ENCODE measurements around the gene ASAP2.
A peak's percentile ranks its signal among the peaks of the same experiment; 100 is the strongest.

The ASAP2 gene

DNA sequence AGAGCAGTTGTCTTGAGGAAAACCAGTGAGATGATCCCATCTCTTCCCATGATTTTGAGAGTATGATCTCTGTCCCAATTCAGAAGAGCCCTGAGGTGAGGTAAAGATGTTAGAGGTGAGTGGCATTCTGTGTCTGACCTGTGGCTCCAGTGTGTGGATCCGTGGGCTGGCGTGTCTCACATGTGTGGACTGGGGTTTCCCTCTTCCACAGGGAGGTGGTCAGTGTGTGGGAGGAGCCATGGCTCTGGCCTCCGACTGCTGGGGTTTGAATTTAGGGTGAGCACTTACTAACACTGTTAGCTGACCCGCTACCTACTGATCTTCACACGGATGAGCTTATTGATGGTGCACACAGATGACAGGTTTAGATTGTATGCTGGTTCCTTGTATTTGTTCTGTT is 31.2 kb downstream of the ASAP2 start:
- Histone ChIP-seq H3K9me3 (ENCODE audit: control insufficient read depth, low read depth, low read length) (no peaks in the 10 kb centered on the region), H3K4me3 (ENCODE audit: low read length) (no peak overlapping the region), H3K27ac (ENCODE audit: low read length) (no peak overlapping the region), H3K36me3 (ENCODE audit: control insufficient read depth, low read depth, low read length) (no peaks in the 10 kb centered on the region), H3K9ac (ENCODE audit: low read length) (no peak overlapping the region), H3K27me3 (ENCODE audit: control insufficient read depth, insufficient read depth, low read length) (no peaks in the 10 kb centered on the region), H3K4me1 (ENCODE audit: control insufficient read depth, low read depth, low read length) (peaks cover 4% of the 10 kb centered on the region)

DNA sequence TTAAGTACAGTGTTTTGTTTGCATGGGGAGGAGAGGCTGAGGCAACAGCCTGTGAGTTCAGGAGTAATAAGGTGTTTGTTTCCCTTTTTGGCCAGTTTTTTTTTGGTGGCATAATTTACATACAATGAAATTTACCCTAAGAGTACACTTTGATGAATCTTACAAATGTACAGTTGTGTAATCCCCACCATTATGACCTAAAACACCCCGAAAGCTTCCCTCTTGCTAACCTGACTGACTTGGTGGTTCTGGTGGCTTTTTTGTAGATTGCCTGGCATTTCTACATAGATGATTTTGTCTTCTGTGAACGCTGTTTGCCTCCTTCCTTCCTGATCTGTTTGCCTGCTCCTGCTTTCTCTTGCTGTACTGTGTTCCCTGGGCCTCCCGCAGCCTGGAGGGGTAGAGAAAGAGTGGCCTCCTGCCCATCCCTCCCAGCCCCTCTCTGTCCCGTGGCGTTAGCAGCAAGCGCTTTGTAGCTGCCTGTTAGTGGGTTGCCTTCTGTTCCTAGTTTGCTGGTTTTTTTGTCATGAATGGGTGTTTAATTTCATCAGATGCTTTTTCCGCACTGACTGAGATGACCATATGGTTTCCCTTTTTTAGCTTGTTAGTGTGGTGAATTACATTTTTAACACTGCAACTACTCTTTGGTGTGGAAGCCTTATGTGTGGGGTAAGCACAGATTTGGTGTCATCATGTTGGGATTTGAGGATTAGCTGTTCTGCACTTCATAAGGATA is 32.1 kb downstream of the ASAP2 start:
- Histone ChIP-seq H3K27ac (ENCODE audit: low read length) (no peak overlapping the region), H3K4me3 (ENCODE audit: low read length) (no peak overlapping the region), H3K9ac (ENCODE audit: low read length) (no peak overlapping the region), H3K4me1 (ENCODE audit: control insufficient read depth, low read depth, low read length) (peaks cover 4% of the 10 kb centered on the region), H3K36me3 (ENCODE audit: control insufficient read depth, low read depth, low read length) (no peaks in the 10 kb centered on the region), H3K9me3 (ENCODE audit: control insufficient read depth, low read depth, low read length) (no peaks in the 10 kb centered on the region), H3K27me3 (ENCODE audit: control insufficient read depth, insufficient read depth, low read length) (no peaks in the 10 kb centered on the region)

DNA sequence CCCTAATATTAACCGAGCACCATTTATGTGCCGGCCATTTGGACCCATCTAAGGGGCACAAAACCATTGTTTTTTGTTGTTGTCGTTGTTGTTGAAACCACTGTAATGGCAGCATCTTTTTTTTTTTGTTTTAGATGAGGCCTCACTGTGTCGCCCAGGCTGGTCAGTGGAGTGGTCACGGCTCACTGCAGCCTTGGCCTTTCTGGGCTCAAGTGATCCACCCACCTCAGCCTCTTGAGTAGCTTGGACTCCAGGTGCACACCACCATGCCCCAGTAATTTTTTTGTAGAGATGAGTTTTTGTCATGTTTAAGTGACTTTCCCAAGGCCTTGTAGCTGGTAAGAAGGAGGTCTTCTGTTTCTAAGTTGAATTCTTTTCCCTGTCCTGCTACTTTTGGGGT is 33.0 kb downstream of the ASAP2 start:
- Histone ChIP-seq H3K9ac (ENCODE audit: low read length) (no peak overlapping the region), H3K4me3 (ENCODE audit: low read length) (no peak overlapping the region), H3K27ac (ENCODE audit: low read length) (no peak overlapping the region), H3K36me3 (ENCODE audit: control insufficient read depth, low read depth, low read length) (no peaks in the 10 kb centered on the region), H3K27me3 (ENCODE audit: control insufficient read depth, insufficient read depth, low read length) (no peaks in the 10 kb centered on the region), H3K4me1 (ENCODE audit: control insufficient read depth, low read depth, low read length) (peaks cover 4% of the 10 kb centered on the region), H3K9me3 (ENCODE audit: control insufficient read depth, low read depth, low read length) (no peaks in the 10 kb centered on the region)

DNA sequence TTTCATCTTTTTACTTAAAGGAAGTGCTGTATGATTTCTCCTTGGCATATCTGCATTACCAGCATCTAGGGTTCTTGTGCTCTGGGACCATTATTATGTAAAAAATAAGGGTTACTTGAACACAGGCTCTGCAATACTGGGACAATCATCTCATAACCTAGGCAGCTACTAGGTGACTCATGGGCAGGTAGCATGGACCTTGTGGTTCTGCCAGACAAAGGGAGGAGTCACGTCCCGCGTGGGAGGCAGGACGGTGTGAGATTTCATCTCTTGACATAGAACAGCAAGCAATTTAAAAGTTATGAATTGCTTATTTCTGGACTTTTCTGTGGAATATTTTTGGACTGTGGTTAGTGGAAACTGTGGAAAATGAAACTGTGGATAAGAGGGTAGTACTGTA is 34.1 kb downstream of the ASAP2 start:
- H3K4me1 ChIP-seq (ENCODE audit: control insufficient read depth, low read depth, low read length), result peaks cover 13% of the 10 kb centered on the region
- H3K27ac ChIP-seq (ENCODE audit: low read length), result no peak overlapping the region
- H3K9ac ChIP-seq (ENCODE audit: low read length), result no peak overlapping the region
- no peak overlapping the region for H3K4me3 ChIP-seq (ENCODE audit: low read length)
- H3K9me3 ChIP-seq (ENCODE audit: control insufficient read depth, low read depth, low read length), result no peaks in the 10 kb centered on the region
- H3K27me3 ChIP-seq (ENCODE audit: control insufficient read depth, insufficient read depth, low read length), result no peaks in the 10 kb centered on the region
- no peaks in the 10 kb centered on the region for H3K36me3 ChIP-seq (ENCODE audit: control insufficient read depth, low read depth, low read length)

DNA sequence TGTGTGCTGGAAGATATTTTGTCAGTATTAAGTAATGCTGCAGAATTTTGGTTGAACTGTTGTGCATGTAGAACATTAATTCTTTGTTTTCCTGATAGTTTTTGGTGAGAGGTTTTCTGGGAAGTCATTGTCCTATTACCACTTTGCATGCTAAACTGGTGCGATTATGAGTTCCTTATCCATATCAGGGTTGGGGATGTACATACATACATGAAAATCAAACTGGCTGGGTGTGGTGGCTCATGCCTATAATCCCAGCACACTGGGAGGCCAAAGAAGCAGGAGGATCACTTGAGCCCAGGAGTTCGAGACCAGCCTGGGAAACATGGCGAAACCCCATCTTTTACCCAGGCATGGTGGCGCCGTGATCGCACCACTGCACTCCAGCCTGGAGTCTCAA is 34.6 kb downstream of the ASAP2 start:
- Histone ChIP-seq H3K27ac (ENCODE audit: low read length) (no peak overlapping the region), H3K4me1 (ENCODE audit: control insufficient read depth, low read depth, low read length) (peaks cover 15% of the 10 kb centered on the region), H3K9ac (ENCODE audit: low read length) (no peak overlapping the region), H3K4me3 (ENCODE audit: low read length) (no peak overlapping the region), H3K36me3 (ENCODE audit: control insufficient read depth, low read depth, low read length) (no peaks in the 10 kb centered on the region), H3K9me3 (ENCODE audit: control insufficient read depth, low read depth, low read length) (no peaks in the 10 kb centered on the region), H3K27me3 (ENCODE audit: control insufficient read depth, insufficient read depth, low read length) (no peaks in the 10 kb centered on the region)

DNA sequence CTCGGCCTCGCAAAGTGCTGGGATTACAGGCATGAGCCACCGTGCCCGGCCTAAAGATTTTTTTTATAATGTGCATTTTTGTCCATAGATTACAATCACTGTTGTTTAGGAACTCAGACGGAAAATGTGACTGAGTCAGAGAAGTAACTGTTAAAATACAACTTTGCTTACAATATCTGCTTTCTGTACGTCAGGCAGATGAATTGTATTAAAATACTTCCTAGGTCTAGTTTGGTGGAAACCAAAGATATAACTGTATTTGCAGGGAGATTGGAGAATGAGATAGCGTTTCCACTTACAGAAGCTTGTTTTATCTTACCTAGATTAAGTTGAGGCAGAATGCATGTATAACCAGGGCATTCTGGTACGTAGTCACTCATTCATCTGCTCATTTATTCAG is 36.7 kb downstream of the ASAP2 start:
- Histone ChIP-seq H3K27ac (ENCODE audit: low read length) (no peak overlapping the region), H3K36me3 (ENCODE audit: control insufficient read depth, low read depth, low read length) (no peaks in the 10 kb centered on the region), H3K9ac (ENCODE audit: low read length) (no peak overlapping the region), H3K4me1 (ENCODE audit: control insufficient read depth, low read depth, low read length) (peaks cover 15% of the 10 kb centered on the region), H3K27me3 (ENCODE audit: control insufficient read depth, insufficient read depth, low read length) (no peaks in the 10 kb centered on the region), H3K4me3 (ENCODE audit: low read length) (no peak overlapping the region), H3K9me3 (ENCODE audit: control insufficient read depth, low read depth, low read length) (no peaks in the 10 kb centered on the region)

DNA sequence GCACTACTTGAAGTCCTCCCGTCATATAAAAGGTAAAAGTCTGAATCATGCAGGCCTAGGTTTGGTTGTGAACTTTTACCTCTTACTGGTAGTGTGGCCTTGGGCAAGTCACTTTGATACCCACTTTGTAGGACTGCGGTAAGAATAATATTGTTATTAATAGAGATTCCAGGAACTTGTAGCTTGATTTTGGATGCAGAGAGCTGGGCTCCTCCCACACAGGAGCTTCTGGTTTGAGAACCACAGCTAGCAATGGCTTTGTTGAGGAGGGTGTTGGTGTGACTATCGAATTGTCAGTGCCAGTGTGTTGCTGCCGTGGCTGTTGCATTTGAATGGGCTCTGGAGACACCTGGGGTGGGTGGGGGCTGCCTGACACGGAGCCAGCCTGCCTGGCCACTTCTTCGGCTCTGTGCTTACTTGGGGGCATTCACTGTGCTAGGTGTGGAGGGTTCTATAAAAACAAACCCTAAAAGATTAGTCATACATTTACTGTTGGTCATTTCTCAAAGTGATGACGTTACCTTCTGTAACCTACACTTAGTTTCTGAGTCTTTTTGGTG is 38.5 kb downstream of the ASAP2 start:
- H3K4me3 ChIP-seq (ENCODE audit: low read length), result peak overlapping the region; percentile 24
- no peak overlapping the region for H3K9ac ChIP-seq (ENCODE audit: low read length)
- H3K9me3 ChIP-seq (ENCODE audit: control insufficient read depth, low read depth, low read length), result no peaks in the 10 kb centered on the region
- peaks cover 15% of the 10 kb centered on the region for H3K4me1 ChIP-seq (ENCODE audit: control insufficient read depth, low read depth, low read length)
- no peak overlapping the region for H3K27ac ChIP-seq (ENCODE audit: low read length)
- no peaks in the 10 kb centered on the region for H3K27me3 ChIP-seq (ENCODE audit: control insufficient read depth, insufficient read depth, low read length)
- no peaks in the 10 kb centered on the region for H3K36me3 ChIP-seq (ENCODE audit: control insufficient read depth, low read depth, low read length)

DNA sequence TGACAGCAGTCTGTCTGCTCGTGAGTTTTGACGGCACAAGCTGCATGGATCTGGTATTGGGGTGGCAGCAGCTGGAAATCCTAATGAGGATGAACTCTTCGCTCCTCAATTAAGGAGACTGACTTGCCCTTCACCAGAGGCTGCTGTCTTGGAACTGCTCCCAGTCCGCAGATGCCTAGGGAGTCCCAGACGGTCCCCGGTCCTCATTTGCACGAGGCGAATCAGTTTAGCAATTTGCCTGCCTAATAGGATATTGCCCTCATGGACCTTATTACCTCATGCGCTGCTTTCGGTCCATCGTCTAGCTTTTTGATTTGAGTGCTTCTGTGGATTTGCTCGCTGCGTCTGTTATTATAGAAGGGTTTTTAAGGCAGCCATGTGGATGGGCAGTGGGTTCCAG is 40.6 kb downstream of the ASAP2 start:
- H3K4me1 ChIP-seq (ENCODE audit: control insufficient read depth, low read depth, low read length), result peaks cover 15% of the 10 kb centered on the region
- no peaks in the 10 kb centered on the region for H3K9me3 ChIP-seq (ENCODE audit: control insufficient read depth, low read depth, low read length)
- no peak overlapping the region for H3K27ac ChIP-seq (ENCODE audit: low read length)
- H3K4me3 ChIP-seq (ENCODE audit: low read length), result no peak overlapping the region
- no peaks in the 10 kb centered on the region for H3K36me3 ChIP-seq (ENCODE audit: control insufficient read depth, low read depth, low read length)
- no peak overlapping the region for H3K9ac ChIP-seq (ENCODE audit: low read length)
- no peaks in the 10 kb centered on the region for H3K27me3 ChIP-seq (ENCODE audit: control insufficient read depth, insufficient read depth, low read length)

DNA sequence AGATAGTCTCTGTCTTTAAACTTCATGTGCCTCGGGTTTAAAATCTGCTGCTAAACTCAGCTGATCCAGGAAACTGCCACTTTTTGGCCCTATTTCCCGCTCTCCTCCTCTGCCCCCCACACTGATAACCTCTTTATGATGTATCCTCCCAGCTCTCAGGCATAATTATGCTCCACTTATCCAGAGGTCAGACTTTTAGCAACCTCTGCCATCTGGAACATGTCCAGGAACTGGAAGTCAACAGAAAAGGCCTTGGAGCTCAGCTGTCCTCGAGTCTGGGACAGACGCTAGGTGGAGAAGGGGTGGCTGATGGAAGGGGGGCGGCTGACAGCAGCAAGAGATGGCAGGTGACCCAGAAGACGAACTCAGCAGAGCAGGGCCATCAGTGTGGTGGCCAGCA is 41.2 kb downstream of the ASAP2 start:
- Histone ChIP-seq H3K9ac (ENCODE audit: low read length) (no peak overlapping the region), H3K36me3 (ENCODE audit: control insufficient read depth, low read depth, low read length) (no peaks in the 10 kb centered on the region), H3K27ac (ENCODE audit: low read length) (no peak overlapping the region), H3K4me3 (ENCODE audit: low read length) (no peak overlapping the region), H3K4me1 (ENCODE audit: control insufficient read depth, low read depth, low read length) (peaks cover 15% of the 10 kb centered on the region), H3K9me3 (ENCODE audit: control insufficient read depth, low read depth, low read length) (no peaks in the 10 kb centered on the region), H3K27me3 (ENCODE audit: control insufficient read depth, insufficient read depth, low read length) (no peaks in the 10 kb centered on the region)

DNA sequence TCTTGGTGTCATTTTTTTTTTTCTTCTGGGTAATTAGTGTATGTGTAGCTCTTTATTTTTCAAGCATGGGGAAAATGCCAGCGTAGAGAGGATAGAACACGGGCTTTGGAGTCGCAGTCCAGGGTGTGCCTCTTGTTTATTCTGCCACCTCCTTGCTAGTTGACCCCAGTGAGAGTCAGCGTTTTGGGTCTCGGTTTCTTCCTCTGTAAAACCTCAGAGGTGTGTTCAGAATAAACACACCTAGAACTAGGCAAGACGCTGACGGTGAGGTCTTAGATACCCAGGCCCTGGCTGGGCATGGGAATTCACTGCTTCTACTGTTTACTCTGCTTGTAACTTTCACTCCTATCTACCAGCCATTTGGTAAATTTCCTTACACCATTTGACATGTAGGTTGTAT is 41.8 kb downstream of the ASAP2 start:
- Histone ChIP-seq H3K36me3 (ENCODE audit: control insufficient read depth, low read depth, low read length) (no peaks in the 10 kb centered on the region), H3K9me3 (ENCODE audit: control insufficient read depth, low read depth, low read length) (no peaks in the 10 kb centered on the region), H3K27ac (ENCODE audit: low read length) (no peak overlapping the region), H3K27me3 (ENCODE audit: control insufficient read depth, insufficient read depth, low read length) (no peaks in the 10 kb centered on the region), H3K9ac (ENCODE audit: low read length) (no peak overlapping the region), H3K4me1 (ENCODE audit: control insufficient read depth, low read depth, low read length) (peaks cover 15% of the 10 kb centered on the region), H3K4me3 (ENCODE audit: low read length) (no peak overlapping the region)

DNA sequence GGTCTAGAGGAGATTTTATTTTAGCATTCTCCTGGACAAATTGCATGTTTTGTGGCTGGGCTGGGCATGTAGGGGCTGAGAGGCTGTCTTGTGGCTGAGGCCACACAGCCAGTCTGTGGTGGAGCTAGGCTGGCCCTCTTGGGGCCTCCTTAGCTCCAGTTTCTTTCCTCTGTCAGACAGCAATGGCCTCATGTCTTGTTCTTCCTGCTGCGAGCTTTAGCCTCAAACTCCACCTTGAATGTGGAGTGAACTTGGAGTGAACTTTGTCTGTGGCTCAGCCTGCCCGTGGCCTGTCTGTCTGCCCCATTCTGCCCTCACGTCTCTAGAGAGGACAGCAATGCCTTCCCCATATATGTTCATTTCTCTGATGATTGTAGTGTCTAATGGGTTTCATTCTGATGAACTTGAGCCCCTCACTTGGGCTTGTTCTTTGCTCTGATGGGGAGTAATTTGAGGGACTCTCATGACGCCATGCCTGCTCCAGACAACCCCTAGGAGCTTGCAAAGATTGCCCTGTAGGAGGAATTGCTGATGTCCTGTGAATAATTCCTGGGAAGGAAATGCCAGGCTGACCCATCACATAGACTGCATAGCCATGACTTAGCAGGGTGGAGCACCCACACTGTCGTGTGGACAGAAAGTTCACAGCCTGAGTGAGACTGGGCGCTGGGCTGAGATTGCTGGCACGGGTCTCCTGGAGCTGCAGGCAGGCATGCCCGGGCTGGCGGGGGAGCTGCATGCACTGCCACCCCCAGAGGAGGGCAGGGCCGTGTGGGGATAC is 42.6 kb downstream of the ASAP2 start:
- Histone ChIP-seq H3K36me3 (ENCODE audit: control insufficient read depth, low read depth, low read length) (no peaks in the 10 kb centered on the region), H3K9ac (ENCODE audit: low read length) (no peak overlapping the region), H3K4me1 (ENCODE audit: control insufficient read depth, low read depth, low read length) (peaks cover 15% of the 10 kb centered on the region), H3K9me3 (ENCODE audit: control insufficient read depth, low read depth, low read length) (no peaks in the 10 kb centered on the region), H3K27ac (ENCODE audit: low read length) (no peak overlapping the region), H3K27me3 (ENCODE audit: control insufficient read depth, insufficient read depth, low read length) (no peaks in the 10 kb centered on the region), H3K4me3 (ENCODE audit: low read length) (no peak overlapping the region)

All from iPS-18a (cell line).